Stimulated activated CD4-positive, alpha-beta T cell treated with anti-CD3 and anti-CD28 coated beads, Interleukin-2, amount 100 ng/mL, for 48 hours (primary cell): Measurements from ENCODE around the gene CSGALNACT2.
"Not testable (repeated sequence)": the region's sequence is repeated elsewhere in the genome, so short reads cannot be mapped to it uniquely, and the experiment has no call there.

Experiments used
- DNase-seq, 2 donors: peaks; one replicate each; pipeline ENCODE4 v3.0.0-alpha.2; 2020

Gene CSGALNACT2

DNA sequence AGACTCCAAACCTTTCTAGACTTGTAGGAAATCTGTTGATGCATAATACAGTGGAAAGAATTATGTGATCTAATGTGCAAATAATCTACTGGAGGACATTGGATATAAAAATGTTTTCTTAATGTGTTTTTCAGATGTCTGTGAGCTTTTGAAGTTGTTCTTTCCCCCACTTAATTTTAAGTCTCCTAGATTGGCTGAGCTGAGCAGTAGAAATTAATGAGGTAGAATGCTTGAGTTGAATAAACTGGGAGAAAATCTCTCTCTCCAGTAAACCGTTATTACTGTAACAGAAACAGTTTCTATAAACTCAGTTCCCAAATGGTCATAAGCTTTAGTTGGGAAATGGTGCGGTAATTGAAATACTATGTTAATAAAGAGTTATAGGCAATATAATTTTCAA is 15.7 kb downstream of the CSGALNACT2 start:
- no peak for DNase-seq

DNA sequence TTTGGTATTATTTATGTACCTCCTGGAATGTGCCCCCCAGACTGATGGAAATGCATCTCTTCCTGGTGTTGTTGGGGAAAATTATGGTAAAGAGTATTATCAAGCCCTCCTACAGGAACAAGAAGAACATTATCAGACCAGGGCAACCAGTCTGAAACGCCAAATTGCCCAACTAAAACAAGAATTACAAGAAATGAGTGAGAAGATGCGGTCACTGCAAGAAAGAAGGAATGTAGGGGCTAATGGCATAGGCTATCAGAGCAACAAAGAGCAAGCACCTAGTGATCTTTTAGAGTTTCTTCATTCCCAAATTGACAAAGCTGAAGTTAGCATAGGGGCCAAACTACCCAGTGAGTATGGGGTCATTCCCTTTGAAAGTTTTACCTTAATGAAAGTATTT is 17.0 kb downstream of the CSGALNACT2 start:
- no peak for DNase-seq

DNA sequence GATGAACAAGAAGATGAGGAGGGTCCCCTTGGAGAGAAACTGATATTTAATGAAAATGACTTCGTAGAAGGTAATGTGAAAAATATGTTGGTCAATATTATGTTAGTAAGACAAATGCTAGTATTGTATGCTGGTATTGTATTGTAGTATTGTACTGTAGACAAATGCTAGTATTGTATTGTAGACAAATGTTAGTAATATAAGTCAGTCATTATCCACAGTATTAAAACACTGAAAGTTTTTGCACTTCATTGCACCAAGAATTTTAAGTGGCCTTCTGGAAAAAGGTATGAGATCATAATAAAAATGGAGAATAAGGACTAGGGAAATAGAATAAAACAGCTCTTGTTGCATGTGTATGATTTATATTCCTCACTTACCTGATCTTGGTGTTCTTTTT is 17.5 kb downstream of the CSGALNACT2 start:
- no peak for DNase-seq

- DNase-seq = no peak
Observed at GRCh38 chr10:43156590-43157341, 18.5 kb downstream of the CSGALNACT2 start.

DNA sequence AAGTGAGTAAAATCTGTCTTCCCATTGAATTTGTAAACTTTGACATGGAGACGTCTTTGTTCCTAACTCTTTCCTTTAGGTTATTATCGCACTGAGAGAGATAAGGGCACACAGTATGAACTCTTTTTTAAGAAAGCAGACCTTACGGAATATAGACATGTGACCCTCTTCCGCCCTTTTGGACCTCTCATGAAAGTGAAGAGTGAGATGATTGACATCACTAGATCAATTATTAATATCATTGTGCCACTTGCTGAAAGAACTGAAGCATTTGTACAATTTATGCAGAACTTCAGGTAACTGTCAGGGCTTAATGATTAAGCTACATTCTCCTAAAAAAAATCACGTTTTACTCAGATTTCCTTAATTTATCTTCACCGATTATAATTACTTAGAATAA is 20.4 kb downstream of the CSGALNACT2 start:
- DNase-seq = no peak

GRCh38 chr10:43160046-43160920 is 22.0 kb downstream of the CSGALNACT2 start:
- peak; percentile 29 for DNase-seq

GRCh38 chr10:43160921-43161255 is 22.6 kb downstream of the CSGALNACT2 start:
- DNase-seq = no peak

GRCh38 chr10:43162604-43163003 is 24.4 kb downstream of the CSGALNACT2 start:
- no peak for DNase-seq

DNA sequence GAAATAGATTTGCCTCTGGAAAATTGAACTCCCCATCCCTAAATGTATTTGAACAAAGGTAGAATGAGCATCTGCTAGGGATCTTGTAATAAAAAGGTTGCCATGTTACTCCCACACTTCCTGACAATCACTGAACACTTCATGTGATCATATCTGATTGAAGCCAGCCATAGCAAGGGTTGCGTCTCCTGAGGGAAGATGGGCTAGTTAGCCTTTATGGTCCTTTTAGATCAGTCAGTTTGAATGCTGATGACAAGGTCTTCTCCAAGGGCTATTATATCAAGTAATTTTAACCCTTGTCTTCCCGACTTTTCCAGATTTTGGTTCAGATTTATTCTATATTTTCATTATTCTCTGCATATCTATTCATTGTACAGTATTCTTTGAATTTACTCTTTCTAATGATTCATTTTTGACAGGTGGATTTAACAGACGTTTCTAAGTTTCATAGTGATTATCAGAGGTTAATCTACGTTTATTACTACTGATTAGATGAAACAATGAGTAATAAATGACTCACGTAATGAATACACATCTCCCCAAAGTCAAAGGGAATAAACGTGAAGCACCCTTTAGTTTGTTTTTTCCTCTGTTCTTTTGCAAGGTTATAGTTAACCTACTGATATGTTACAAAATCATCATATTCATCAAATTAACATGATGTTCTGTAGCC is 28.1 kb downstream of the CSGALNACT2 start:
- no peak for DNase-seq

DNA sequence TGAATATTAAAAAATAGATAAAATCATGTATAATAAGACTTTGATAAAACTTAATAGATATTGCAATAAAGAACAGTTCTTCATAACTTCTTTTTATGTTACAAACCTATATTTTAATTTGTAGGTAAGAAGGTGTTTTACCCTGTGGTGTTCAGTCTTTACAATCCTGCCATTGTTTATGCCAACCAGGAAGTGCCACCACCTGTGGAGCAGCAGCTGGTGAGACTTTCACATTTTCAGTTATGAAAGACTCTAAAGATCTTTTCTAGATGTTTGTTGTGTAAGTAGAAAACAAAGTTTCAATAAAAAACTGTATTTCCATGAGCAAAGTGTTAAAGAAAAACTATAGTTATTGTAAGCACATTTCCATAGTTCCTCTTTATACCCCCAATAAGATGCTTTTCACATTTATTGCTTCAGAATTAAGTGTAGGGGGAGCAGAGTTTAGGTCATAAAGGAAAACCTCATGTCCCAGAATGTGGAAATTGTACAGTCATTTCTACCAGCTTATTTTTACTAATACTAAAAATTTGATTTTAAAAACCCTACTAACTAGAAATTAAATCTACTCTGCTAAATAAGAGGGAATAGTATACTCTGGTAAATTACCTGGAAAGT is 28.7 kb downstream of the CSGALNACT2 start:
- no peak for DNase-seq

DNA sequence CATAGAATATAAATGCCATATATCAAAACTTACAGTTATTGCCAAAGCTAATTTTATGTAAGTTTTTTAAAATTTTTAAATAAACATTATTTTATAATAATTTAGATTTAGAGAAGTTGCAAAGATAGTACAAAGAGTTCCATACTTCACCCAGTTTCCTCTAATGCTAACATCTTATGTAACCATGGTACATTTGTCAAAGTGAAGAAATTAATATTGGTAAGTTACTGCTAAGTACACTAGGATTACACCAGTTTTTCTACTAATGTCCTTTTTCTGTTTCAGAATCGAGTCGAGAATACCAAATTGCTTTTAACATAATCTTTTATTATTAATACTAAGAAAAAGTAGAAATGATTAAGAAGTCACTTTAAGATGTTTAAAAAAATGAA is 29.2 kb downstream of the CSGALNACT2 start:
- no peak for DNase-seq

- no peak for DNase-seq
Observed at GRCh38 chr10:43170491-43170890, 32.2 kb downstream of the CSGALNACT2 start.

- no peak for DNase-seq
Observed at GRCh38 chr10:43172645-43173044, 34.4 kb downstream of the CSGALNACT2 start.

- DNase-seq = no peak
Observed at GRCh38 chr10:43173120-43173519, 34.9 kb downstream of the CSGALNACT2 start.

GRCh38 chr10:43174969-43175368 is 36.7 kb downstream of the CSGALNACT2 start:
- DNase-seq = no peak

- no peak for DNase-seq
Observed at GRCh38 chr10:43176271-43176670, 38.0 kb downstream of the CSGALNACT2 start.

DNA sequence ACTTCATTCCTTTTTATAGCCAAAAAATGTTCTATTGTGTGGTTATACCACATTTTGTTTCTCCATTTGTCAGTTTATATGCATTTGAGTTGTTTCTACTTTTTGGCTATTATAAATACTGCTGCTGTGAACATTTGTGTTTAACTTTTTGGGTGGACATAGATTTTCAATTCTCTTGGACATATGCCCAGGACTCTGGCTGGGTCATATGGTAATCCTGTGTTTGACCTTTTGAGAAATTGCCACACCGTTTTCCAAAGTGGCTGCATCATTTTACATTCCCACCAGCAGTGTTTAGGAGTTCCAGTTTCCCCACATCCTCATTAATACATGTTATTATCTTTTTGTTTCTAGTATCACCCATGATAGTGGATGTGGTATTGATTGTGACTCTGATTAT is 39.4 kb downstream of the CSGALNACT2 start:
- DNase-seq = no peak

DNA sequence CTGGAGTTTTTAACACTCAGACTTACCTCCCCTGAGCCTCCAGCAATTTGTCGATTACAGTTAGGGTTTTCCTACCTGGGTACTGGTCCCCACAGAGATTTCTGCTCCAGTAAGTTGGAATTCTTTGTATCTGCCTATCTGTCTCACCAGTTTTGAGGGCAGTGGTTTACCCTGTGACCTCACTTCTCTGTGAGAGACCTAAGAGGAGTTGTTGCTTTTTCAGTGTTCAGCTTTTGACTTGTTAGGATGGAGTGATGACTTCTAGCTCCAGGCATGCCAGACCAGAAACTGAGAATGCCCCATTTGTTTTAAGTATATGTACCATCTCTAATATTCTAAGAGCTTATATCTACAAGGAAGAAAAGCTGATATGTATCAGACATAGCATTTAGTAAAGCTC is 42.9 kb downstream of the CSGALNACT2 start:
- DNase-seq = no peak

DNA sequence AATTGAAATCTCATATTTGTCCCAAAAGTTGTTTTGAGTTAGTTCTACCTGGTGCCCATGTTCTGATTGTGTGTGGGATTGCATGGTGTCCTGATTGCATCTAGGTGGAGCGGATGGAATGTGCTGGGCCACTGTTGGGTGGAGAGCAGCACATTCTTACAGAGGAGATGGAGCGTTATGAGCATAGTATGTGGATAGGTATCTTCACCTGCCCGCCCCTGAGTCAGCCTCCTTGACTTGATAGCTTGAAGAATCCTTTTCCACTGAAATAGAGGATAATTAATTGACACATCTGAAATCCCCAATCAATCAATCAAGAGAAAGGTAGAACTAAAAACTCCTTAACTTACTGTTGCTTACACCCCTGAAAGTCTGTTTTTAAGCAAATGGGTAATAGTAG is 45.5 kb downstream of the CSGALNACT2 start:
- DNase-seq = not testable (repeated sequence)

GRCh38 chr10:43186150-43186549 is 47.9 kb downstream of the CSGALNACT2 start:
- DNase-seq = no peak

GRCh38 chr10:43187213-43187612 is 49.0 kb downstream of the CSGALNACT2 start:
- no peak for DNase-seq

DNA sequence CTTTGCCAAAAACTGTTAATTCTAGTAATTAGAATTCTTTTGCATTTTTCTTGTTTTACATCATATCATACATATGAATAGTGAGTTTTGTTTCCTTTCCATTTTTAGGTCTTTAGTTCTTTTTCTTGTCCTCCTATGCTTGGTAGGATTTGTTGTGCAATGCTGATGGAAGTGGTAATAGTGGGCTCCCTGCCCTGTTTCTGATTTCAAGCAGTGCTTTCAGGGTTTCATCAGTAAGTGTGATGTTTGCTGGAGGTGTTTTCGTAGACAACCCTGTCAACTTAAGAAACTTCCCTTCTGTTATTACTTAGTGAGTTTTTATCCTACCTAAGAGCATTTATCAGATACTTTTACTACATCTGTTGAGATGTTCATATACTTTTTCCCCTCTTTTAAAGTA is 50.5 kb downstream of the CSGALNACT2 start:
- no peak for DNase-seq

- no peak for DNase-seq
Observed at GRCh38 chr10:43190289-43190688, 52.0 kb downstream of the CSGALNACT2 start.
